ENCODE data around the gene ENG.

DNA sequence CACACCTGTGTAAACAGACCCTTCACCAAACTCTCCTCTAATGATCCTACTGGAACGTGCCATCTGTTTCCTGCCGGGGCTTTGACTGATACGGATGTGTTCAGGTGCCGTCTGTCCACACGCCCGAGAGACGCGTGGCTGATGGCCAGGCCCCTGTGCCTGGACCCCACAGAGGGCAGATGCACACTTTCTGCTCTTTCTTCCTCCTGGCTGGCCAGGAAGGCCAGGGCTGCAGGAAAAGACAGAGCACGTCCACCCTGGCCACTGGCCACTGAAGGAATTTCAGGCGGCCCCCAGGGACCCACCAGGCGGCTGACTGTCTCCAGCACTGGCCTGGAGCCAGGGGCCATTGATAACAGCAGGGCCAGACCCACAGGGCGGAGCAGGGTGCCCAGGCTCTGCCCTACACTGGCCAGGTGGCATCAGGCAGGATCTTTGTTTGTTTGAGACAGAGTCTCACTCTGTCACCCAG is 3.6 kb upstream of the ENG start:
- TF ChIP-seq, protein P1, sequence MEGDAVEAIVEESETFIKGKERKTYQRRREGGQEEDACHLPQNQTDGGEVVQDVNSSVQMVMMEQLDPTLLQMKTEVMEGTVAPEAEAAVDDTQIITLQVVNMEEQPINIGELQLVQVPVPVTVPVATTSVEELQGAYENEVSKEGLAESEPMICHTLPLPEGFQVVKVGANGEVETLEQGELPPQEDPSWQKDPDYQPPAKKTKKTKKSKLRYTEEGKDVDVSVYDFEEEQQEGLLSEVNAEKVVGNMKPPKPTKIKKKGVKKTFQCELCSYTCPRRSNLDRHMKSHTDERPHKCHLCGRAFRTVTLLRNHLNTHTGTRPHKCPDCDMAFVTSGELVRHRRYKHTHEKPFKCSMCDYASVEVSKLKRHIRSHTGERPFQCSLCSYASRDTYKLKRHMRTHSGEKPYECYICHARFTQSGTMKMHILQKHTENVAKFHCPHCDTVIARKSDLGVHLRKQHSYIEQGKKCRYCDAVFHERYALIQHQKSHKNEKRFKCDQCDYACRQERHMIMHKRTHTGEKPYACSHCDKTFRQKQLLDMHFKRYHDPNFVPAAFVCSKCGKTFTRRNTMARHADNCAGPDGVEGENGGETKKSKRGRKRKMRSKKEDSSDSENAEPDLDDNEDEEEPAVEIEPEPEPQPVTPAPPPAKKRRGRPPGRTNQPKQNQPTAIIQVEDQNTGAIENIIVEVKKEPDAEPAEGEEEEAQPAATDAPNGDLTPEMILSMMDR (IDR thresholded peaks at IDR 0.05) = no peak
- TF ChIP-seq POLR2A (IDR thresholded peaks at IDR 0.05) = no peak
